Measurements from ENCODE around the gene SYNDIG1. TPM values are rescaled to one million over a fixed set of nuclear protein-coding genes. Genes with fewer than 3 reads are reported as not detected.
A peak's percentile ranks its signal among the peaks of the same experiment; 100 is the strongest.

The SYNDIG1 gene
- total and polyA plus RNA-seq, 4 donors: 0.20 to 5.0 (median 0.63) TPM

DNA sequence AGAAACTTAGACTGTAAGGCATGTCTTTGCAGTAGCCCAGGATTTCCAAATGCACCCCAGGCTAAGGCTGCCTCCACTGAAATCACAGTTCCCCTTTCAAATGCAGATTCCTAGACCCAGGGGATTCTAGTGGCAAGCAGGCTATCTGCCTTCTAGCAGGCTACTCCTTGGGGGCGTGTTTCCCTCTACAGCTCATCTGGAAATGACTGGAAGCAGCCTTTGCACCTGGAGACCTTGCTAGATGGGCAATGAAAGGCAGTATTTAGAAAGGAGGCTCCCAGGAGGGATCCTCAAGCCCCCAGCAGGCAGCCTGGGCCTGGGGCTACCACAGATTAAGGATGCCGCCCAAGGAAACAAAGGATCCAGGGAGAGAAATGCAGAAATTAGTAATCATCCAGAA lies 26.0 kb upstream of the SYNDIG1 start:
- H3K9ac ChIP-seq (ENCODE audit: insufficient read depth in 1 of 2, low read length in 2 of 2): no peak overlapping the region
- H3K27me3 ChIP-seq (ENCODE audit: control insufficient read depth in 3 of 3, insufficient read depth in 3 of 3, low read length in 2 of 3): no peaks in the 10 kb centered on the region
- no peak for ATAC-seq (ENCODE audit: insufficient read depth, low FRiP score)
- peaks cover 0 to 7% (median 0%) of the 10 kb centered on the region in 5 donors for H3K4me1 ChIP-seq (ENCODE audit: control insufficient read depth in 5 of 5, insufficient read depth in 5 of 5, low read length in 5 of 5)
- H3K27ac ChIP-seq (ENCODE audit: low read depth in 1 of 2, low read length in 1 of 2): no peak overlapping the region
- H3K9me3 ChIP-seq (ENCODE audit: control insufficient read depth in 4 of 4, insufficient read depth in 3 of 4, low read length in 3 of 4): peaks cover 0 to 6% (median 0%) of the 10 kb centered on the region in 4 donors
- H3K36me3 ChIP-seq (ENCODE audit: control insufficient read depth in 4 of 4, insufficient read depth in 4 of 4, low read length in 4 of 4): no peaks in the 10 kb centered on the region
- 80 to 84% methylated on average over 2 of the region's 2 CpGs for WGBS, 2 donors
- H3K4me3 ChIP-seq: no peak overlapping the region
- no peak for DNase-seq
- TF ChIP-seq, protein P1, sequence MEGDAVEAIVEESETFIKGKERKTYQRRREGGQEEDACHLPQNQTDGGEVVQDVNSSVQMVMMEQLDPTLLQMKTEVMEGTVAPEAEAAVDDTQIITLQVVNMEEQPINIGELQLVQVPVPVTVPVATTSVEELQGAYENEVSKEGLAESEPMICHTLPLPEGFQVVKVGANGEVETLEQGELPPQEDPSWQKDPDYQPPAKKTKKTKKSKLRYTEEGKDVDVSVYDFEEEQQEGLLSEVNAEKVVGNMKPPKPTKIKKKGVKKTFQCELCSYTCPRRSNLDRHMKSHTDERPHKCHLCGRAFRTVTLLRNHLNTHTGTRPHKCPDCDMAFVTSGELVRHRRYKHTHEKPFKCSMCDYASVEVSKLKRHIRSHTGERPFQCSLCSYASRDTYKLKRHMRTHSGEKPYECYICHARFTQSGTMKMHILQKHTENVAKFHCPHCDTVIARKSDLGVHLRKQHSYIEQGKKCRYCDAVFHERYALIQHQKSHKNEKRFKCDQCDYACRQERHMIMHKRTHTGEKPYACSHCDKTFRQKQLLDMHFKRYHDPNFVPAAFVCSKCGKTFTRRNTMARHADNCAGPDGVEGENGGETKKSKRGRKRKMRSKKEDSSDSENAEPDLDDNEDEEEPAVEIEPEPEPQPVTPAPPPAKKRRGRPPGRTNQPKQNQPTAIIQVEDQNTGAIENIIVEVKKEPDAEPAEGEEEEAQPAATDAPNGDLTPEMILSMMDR (IDR thresholded peaks at IDR 0.05; ENCODE audit: control extremely low read depth, extremely low read depth): no peak

DNA sequence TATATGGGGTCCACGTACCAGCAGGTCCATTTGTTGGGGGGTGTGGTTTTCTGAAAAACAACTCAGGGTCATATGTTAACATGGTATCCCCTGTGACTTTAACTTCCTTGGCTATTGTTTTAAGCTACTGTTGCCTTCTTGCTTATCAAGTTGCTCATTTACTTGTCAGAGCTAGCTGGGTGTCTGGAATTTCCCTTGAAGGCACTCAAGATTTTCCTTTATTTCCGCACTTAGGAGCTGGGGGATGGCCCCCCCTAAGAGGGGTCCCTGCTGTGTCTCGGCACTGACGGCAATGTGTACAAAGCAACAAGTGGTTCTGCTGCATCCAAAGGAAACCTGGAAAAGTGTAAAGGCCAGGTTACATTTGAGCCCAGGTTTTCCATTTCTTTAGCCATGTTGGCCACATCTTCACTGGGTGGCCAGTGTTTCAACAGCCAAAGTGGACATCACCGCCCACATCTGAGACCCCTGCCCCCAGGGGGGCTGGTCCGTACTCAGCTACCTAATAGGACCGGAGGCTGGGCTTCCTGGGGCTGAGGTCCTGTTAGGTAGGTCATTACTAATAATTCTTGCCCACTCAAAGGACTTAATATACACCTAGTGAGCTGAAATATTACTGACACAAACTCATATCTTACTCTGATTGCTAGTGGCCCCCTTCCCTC lies 24.8 kb upstream of the SYNDIG1 start:
- peaks cover 0 to 6% (median 0%) of the 10 kb centered on the region in 4 donors for H3K9me3 ChIP-seq (ENCODE audit: control insufficient read depth in 4 of 4, insufficient read depth in 3 of 4, low read length in 3 of 4)
- TF ChIP-seq, protein P1 (IDR thresholded peaks at IDR 0.05; ENCODE audit: control extremely low read depth, extremely low read depth): no peak
- H3K4me1 ChIP-seq (ENCODE audit: control insufficient read depth in 5 of 5, insufficient read depth in 5 of 5, low read length in 5 of 5): peaks cover 0 to 7% (median 0%) of the 10 kb centered on the region in 5 donors
- H3K27ac ChIP-seq (ENCODE audit: low read depth in 1 of 2, low read length in 1 of 2): no peak overlapping the region
- no peaks in the 10 kb centered on the region for H3K36me3 ChIP-seq (ENCODE audit: control insufficient read depth in 4 of 4, insufficient read depth in 4 of 4, low read length in 4 of 4)
- H3K27me3 ChIP-seq (ENCODE audit: control insufficient read depth in 3 of 3, insufficient read depth in 3 of 3, low read length in 2 of 3): no peaks in the 10 kb centered on the region
- H3K4me3 ChIP-seq: no peak overlapping the region
- DNase-seq (peak in 2 of 3 donors; percentile 36 to 40), ATAC-seq (ENCODE audit: insufficient read depth, low FRiP score) (no peak)
- 52 to 80% methylated on average over 7 of the region's 7 CpGs for WGBS, 2 donors
- H3K9ac ChIP-seq (ENCODE audit: insufficient read depth in 1 of 2, low read length in 2 of 2): no peak overlapping the region

DNA sequence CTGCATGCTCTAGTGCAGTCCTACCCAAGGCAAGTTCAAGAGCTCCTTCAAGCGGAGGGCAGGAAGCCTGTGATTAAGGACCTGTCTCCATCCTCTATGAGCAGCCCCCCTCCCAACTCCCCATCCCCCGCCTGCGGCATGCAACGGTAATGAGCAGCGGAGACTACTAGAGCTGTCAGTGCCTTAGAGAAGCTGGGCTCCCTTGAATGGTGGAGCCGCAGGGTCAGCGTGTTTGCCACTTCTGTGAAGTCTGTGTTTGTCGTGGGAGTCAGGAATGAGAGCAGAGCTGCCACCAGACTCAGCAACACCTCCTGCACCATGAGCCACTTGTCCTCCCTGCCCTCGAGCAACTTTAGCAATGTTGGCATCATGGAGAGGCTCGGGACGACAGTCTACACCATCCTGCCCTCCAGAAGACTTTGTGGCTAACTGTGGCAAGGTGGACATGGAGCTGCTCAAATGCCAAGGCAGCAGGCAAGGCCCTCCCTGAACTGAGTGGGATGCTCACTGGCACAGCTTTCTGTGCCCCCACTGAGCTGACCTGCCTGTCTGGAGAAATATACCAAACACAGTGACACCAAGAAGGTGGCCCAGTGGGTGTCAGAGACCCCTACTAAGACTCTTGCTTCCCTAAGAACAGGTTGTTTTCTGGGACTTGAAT lies 23.8 kb upstream of the SYNDIG1 start:
- no peaks in the 10 kb centered on the region for H3K36me3 ChIP-seq (ENCODE audit: control insufficient read depth in 4 of 4, insufficient read depth in 4 of 4, low read length in 4 of 4)
- no peak for DNase-seq
- peaks cover 0 to 7% (median 0%) of the 10 kb centered on the region in 5 donors for H3K4me1 ChIP-seq (ENCODE audit: control insufficient read depth in 5 of 5, insufficient read depth in 5 of 5, low read length in 5 of 5)
- WGBS, 2 donors: 41 to 44% methylated on average over 11 of the region's 11 CpGs
- no peak for ATAC-seq (ENCODE audit: insufficient read depth, low FRiP score)
- H3K27ac ChIP-seq (ENCODE audit: low read depth in 1 of 2, low read length in 1 of 2): no peak overlapping the region
- TF ChIP-seq, protein P1 (IDR thresholded peaks at IDR 0.05; ENCODE audit: control extremely low read depth, extremely low read depth): no peak
- H3K9ac ChIP-seq (ENCODE audit: insufficient read depth in 1 of 2, low read length in 2 of 2): no peak overlapping the region
- H3K9me3 ChIP-seq (ENCODE audit: control insufficient read depth in 4 of 4, insufficient read depth in 3 of 4, low read length in 3 of 4): peaks cover 0 to 6% (median 0%) of the 10 kb centered on the region in 4 donors
- no peaks in the 10 kb centered on the region for H3K27me3 ChIP-seq (ENCODE audit: control insufficient read depth in 3 of 3, insufficient read depth in 3 of 3, low read length in 2 of 3)
- no peak overlapping the region for H3K4me3 ChIP-seq

Data from lung (tissue), 12 donors.